Fibroblast of skin of left quadriceps (primary cell): ENCODE measurements around the gene RNF144A.

Source experiments
- DNase-seq, 2 experiments: peaks; one replicate each; pipeline ENCODE4 v3.0.0-alpha.2; 2013; ENCODE audit warnings: low read depth in 2 of 2

The RNF144A gene

DNA sequence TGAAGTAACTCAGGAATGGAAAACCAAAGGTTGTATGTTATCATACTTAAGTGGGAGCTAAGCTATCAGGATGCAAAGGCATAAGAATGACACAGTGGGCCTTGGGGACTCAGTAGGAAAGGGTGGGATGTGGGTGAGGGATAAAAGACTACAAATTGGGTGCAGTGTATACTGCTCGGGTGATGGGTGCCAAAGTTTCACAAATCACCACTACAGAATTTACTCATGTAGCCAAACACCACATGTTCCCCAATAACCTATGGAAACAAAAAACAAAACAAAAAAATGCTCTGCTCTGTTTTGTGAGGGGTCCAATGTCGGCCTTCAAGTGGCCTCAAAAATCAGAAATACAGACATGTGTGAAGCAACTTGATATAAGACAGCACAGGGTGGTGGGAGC, 8.9 kb upstream of the RNF144A start:
- no peak for DNase-seq

DNA sequence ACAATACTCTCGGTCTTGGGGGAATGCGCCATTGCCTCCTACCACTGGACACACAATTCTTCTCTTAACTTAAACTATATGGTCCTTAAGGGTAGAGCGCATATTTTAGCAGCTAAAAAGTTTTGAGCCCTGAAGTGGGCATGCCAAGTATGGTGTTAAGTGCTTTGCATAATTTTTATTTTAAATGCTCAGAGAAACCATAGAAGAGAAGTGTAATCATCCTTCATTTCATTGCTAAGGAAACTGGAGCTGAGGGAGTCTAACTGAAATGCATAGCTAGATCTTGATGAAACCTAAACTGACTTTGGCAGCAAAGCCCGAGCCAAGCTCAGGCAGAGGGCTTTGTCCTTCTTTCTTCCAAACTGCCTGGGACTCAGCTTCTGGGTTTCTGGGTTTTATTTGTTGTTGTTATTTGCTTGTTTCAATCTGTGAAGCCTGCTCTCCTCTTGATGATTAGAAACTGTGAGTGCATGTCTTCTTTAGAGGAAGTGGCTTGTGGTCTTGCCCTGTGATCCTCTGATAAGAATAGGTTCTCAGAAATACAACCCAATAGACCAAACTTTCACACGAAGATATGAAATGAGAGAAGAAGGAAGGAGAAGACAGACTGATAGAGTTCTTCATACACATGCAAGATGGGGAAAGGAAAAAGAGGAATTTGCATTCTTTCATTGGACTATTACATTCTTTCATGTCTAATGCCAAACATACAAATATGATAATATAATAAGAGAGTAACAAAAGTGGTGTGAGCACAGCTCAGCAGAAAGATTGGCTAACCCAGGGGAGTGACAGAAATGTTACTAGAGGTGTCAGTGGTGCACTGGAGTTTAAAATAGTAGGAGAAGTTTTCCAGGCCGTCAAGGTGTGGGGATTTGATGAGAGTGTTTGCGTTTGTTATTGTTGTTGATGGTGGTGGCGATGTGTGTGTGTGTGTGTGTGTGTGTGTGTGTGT, 7.5 kb upstream of the RNF144A start:
- no peak for DNase-seq

DNA sequence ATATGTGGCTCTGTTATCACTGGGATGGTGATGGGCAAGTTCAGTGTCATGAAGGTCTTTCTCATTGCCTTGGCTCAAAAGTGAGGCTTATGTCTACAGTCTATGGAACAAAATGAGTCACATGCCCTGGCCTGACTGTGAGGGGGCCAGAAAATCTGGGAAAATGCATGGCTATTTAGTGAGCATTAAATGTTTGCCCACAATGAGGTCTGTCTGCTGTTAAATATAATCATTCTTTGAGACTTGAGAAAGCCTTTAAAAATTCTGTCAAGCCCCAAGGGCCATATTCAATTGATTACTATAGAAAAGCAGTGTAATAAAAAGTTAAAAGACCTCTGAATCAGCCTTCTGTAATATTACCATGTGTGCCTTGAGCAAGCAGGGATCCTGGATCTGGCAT, 5.5 kb upstream of the RNF144A start:
- no peak for DNase-seq

DNA sequence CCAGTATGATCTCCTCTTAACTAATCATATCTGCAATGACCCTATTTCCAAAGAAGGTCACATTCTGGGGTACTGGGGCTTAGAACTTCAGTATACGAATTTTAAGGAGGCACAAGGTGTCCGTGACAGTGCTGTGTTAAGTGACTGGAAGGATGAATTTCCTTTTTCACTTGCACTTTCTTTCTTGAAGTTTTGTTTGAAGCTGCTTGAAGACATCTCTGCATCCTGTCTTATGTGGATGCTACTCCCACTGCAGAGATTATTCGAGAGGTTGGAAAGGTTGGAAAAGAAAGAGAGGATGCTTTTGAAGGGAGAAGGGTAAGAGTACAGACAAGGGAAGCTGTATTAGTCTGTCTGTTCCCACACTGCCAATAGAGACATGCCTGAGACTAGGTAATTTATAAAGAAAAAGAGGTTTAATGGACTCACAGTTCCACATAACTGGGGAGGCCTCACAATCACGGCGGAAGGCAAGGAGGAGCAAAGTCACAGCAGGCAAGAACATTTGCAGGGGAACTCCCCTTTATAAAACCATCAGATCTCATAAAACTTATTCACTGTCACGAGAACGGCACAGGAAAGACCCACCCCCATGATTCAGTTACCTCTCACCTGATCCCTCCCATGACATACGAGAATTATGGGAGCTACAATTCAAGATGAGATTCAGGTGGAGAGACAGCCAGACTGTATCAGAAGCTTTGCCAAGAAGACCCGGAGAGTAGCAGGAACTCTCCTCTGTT, 3.6 kb upstream of the RNF144A start:
- no peak for DNase-seq

DNA sequence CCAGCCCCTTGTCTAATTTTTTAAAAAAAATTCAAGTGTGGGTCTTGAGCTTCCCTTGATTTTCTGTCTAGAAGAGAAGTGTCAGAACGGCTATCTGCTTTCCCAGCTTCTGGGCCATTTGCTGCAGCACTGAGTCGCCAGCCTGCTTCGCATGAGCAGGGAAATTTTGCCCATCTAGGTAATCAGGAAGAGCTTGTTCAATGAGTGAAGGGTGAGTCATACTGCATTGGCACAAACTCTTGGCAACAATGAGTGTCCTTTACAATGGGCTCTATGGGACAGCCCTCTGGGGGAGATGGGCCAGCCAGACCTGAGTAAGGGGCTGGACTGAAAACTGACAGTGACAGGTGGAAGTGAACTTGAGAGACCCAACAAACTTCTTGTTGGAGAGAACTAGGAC, 2.4 kb upstream of the RNF144A start:
- DNase-seq = no peak

DNA sequence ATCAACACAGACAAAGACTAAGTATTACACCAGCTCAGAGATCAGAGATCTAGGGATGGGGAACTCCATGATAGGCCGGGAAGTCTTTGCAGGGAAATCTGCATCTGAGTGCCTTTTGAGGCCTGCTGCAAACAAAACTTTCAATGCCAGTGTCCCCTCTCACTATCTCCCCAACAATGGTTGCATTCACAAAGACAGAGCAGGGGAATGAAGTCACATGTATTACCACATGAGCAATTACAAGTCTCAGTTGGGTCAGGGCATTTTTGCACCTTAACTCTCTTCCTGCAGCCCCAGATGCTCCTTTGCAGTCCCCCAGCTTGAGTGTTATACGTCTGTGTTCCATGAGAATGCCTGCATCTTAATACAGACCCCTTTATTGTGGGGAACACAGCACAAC, 1.8 kb upstream of the RNF144A start:
- no peak for DNase-seq

DNA sequence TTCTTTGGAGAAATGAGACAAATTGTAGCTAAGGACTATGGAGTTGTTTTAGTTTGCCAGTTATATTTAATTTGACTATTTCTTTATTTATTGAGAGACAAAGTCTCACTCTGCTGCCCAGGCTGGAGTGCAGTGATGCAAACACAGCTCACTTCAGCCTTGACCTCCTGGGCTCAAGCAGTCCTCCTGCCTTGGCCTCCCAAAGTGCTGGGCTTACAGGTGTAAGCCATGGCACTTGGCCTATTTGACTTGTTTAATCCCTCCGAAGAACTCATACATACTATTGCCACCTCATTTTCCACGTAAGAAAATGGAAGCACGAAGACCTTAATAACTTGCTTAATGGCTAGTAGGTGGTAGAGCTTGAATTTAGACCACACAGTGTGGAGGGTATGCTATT, 988 bp upstream of the RNF144A start:
- DNase-seq = no peak

DNA sequence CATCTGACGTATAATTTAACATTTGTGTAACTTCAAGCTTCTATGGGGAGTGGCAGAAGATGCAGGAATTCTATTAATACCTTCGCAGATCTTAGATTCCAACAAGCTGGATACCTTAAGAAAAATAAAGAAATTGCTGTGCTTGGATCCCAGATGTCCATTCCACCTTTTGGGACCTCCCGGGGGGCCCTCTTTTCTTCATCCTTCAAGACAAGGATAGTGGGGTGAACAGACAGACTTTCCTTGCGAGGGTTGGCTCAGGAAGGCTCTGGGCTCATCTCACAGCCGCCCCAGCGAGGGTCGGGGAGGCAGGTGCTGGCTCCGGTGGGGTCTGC, 509 bp upstream of the RNF144A start:
- no peak for DNase-seq

DNA sequence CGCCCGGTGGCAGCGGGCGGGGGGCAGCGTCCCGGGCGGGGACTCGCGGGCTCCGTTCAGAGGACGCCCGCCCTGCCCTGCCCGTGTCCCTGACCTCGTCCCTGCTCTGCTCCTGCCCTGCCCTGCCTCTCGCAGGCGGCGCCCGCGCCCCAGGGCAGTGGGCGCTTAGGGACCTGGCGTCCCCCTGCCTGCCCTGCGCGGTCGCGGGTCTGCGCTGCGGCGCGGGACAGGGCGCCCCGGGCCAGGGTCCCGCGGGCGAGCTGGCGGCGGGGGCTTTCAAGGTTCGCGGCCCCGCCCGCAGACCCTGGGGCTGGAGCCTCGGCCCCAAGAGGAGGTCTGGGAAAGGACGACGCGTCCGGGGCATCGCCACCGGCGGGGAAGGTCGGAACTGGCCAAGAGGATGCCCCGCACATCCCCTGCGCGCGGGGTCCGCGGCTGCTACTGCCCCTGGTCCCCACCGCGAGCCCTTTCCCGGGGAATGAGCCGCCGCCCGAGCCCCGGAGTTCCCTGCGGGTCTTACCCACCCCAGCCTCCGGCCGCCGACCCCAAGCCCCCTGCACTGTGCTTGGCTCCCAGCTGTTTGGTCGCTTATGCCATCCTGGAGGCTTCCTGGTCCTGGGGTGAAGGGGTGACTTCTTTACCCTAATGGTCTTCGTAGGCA, 679 bp downstream of the RNF144A start:
- no peak for DNase-seq

DNA sequence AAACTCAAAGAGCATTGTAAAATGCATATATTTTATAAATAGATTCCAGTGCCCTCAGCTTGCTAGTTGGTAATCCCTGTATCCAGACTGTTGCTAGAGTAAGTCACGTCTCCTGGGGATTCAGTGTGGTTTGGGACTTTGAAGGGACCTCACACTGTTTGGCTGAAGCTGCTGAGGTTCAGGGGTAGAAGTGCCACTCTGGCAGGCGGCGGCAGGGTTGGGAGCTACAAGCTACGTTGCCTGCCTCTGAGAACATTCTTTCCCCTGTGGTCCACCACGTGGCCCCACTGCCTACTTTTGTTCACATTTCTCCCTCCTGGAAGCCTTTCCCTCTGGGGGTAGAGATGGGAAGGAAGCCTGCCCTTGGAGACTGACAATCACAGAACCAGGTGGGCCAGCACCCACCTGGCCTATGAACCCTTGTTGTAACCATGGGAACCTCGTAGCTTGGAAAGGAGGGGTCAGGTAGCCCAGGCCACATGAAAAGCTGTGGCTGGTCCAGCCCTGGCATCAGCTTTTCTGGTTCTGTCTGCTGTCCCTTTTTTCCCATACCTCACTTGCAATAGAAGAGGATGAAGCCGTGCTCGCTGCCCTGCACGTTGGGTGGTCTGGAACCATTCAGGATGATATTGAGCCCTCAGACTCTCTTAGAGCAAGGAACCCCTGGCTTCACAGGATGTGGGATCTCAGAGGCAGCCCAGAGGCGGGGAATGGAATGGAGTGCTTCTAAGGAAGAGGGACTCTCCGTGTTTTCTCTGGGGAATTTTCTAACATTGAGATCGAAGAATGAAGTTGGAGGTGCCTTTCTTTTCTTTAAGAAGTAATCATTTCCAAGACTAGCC, 2.9 kb downstream of the RNF144A start:
- DNase-seq = no peak

DNA sequence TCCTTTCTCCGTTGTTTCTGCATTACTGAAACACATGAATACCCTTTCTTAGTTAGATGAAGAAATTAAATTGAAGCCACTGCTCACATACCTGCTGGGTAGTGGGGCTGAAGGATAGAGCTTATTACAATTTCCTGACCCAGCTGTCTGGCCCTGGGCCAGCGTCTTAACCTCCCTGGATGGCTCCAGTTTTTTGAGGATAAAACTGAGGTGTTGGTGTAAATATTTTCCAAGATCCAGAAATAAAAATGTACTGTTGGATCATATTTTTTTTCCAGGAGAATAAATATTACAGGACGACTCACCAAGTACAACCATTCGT, 3.5 kb downstream of the RNF144A start:
- DNase-seq = no peak

DNA sequence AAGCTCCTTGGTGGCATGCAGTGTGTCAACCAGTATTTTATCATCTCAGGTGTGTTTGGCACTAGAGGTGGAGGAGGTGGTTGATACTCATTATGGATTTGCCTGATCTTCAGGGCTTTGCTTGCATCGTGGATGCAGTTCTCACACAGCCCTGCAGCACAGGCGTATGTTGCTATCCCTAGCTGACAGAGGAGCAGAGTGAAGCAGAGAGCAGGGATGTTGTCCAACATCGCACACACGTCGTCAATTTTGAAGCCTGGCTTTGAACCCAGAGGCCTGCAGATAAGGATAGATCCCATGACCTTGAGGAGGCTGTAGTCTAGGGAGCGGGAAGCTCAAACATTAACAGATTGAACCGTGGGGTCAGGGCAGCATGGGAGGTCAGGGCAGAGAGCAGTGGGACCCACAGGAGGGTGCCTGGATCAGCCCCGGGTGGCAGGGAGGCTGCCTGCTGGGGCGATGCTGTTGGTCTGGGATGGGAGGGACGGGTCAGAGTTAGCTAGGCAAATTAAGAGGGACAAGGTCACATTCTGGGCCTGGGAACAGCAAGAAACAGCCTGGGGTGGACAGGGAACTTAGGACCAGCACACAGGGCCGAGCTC, 4.2 kb downstream of the RNF144A start:
- no peak for DNase-seq

DNA sequence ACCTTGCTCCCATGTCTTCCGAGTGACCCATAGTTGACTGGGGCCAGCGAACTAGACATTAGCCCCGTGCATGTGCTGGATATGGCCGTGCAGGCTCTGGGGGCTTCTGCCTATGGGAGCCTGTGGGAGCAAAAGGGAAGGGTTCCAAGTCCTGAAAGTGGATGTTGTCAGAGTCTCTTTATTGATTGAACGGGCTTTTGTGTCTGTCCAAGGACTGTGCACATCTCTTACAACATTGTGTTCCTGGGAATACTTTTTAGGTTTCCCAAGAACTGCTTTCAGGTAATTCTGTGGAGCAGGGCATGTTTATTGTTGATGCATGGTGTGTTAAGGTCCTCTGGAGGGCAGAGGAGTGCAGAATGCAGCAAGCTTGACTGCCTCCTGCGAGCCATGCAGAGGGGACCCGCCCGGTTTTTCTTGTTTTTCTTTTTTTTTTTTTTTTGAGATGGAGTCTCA, 5.0 kb downstream of the RNF144A start:
- DNase-seq = no peak

DNA sequence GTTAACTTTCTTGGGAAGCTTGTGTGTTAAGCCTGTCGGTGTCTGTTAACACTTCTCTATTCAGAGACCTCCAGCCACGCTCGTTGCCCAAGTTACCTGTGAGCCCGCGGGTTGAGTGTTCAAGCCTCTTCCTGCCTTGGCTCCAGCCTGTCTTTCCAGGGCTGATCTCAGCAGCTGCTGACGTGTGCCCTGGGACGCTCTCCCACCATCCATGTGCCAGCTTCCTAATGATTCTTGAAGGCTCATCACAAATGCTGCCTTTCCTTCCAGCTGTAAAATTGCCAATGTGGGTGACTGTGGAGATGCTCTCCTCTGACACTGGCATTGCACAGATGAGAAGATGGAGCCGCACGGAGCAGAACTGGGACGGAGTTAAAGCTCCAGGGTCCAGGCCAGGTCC, 6.1 kb downstream of the RNF144A start:
- DNase-seq = no peak

DNA sequence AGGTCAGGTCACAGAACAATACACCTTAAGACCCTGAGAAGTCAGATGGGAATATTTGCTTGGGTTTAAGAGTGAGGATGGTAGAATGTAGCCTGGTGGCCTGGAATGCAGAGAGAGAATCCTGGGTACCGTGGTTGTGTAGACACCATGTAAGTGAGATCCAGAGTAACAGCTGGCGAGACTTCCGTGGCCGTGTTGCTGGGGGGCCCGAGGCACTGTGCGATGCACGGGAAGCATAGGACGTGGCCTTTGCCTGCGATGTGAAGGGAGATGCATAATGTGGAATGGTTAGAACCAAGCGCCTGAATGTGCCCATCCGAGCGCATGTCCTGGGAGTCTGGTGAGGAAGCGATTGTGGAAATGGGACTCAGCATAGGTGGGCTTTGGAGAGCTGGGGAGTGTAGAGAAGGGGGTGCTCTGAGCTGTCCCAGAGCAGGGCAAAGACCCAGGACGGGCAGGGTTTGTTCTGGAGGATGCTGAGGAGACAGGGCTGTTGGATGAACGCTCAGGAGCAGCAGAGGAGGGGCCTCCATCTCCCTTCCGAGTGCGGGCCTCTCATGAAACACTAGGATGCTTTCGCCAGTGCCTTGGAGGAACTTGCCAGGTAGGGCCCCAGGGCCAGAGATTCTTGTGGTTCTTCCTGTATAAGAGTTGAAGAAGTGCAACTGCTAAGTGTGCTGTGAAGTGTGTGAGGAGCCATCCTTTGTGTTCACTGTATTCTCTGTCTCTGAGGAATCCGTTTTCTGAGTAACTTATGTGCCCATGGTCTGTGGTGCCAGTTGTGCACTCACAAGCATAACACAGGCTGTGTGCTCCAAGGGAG, 7.1 kb downstream of the RNF144A start:
- DNase-seq = no peak

DNA sequence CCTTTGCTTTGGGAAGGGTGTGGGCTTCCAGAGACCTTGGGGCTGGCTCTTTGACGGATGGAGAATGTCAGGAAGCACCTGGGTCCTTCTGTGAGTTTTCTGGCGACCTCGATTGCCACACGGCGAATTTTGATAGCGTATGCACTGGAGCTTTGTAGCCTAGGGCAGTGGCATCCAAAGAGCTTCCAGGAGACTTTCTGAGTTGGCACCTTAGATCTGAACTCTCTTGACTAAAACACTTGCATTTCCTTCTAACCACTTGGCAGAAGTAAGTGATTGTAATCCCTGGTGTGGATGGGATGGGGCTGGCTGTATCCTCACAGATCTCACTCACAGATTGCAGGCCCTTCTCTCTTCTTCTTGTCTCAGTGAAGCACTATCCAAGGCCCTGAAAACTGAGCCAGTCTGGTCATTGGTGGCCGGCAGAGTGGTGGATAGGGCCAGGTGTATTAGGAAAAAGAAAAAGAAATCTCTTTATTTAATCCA, 7.8 kb downstream of the RNF144A start:
- DNase-seq = no peak

DNA sequence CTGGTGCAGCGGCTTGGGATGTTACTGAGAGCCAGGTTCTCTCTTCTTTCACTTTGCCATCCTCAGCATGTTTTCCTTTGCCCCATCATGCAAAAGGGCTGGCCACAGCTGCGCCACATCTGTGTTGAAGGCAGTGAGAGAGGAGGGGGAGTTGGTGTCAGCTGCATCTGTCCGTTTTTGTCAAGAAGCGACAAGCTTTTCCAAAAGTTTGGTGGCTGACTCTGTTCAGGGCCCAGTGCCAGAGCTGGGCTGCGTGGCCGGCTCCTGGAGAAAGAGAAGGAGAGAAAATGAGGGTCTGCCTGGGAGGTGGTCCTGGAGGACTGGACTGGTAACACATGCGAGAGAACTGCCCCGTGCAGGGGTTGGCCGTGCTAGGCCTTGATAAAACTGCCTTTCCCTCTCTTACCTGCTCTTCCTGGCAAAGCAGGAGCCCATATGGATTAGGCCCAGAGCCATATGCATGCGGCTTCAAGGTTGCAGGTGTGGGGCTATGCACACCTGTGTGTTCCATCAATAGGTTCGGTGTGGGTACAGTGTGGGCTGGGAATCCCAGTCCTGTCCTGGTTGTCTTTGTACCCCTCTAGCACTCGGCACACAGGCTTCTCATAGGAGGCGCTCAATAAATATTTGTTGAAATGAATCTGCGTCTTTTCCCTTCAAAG, 9.0 kb downstream of the RNF144A start:
- no peak for DNase-seq

DNA sequence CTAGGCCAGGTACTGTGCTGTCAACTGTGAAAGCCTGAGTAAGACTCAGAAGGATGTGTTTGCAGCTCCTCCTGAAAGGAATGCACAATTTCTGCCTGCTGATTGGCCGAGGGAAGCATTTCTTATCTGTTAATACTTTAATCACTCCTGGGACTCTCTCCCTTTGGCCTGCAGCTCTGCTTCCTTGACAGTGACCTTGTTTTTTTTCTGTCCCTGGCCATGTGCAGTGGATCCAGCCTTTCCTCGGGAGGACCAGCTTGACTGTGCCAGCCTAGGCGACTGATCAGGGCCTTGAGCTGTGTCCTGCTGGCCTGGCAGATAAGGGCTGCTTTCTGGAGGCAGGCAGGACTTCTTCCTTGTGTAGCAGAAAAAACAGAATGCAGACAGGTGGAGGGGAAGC, 10.0 kb downstream of the RNF144A start:
- DNase-seq = no peak

DNA sequence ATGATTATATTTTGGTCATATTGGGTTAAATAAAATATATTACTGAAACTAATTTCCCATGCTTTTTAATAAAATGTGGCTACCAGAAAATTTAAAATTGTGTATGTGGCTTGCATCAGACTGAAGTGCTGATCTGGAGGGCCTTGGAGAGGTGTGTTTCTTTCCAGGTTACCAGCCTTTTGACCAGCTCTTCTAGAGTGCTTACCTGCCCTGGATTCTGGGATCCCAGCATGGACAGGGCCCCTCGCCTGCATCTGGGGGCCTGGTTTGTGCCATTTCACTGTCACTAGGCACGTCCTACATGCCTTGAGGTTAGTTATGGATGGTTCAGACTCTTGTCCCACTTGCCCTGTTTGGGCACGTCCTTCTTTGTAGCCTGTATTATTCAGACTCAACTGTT, 10.5 kb downstream of the RNF144A start:
- DNase-seq = no peak

DNA sequence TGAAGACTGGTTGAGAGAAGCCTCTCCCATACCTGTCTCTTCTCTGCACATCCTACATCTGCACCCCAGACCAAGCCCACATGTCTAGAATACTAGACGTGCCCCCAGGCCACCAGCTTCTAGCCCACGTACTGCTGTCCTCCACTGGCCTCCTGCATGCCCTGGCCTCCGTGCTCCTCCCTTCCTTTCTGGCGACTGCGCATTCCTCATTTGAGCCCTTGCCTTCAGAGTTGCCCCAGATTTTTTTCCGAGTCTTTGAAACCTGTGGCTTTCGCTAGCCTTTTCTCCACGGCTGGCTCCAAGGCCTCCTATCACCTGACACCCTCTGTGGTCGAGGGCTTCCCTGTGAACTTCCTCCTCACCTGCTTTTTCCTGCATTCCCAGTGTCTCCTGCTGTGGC, 11.2 kb downstream of the RNF144A start:
- DNase-seq = no peak
